ENCODE data around the gene ISM1.

The ISM1 gene

DNA sequence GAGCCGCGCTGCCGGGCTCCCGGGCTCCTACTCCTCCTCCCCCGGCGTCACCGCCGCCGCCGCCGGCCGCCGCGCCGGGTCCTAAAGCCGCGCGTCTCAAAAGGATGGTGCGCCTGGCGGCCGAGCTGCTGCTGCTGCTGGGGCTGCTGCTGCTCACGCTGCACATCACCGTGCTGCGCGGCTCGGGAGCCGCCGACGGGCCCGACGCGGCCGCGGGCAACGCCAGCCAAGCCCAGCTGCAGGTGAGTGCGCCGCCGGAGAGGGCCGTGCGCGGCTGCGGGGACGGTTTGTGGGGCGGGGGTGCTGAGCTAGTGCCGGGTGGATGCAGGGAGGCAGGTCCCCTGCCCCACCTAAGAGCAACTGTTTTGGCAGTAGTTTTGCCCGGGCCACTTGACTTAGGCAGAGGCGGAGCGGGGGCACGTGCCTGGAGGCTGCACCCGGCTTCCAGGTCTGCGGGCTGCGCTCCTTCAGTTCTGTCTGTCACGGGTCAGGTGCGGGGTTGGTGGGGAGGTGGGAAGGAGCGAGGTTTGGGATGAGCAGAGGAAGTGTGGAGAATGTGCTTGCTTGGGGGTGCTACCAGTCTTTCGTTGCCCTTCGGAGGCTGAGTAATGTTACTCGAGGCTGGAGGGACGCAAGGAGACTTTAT is 722 bp downstream of the ISM1 start:
- WGBS: 1% methylated on average over 49 of the region's 59 CpGs
- H3K36me3 ChIP-seq (ENCODE audit: control insufficient read depth in 1 of 2, insufficient read depth in 2 of 2, low read depth in 1 of 2, low read length in 2 of 2): no peaks in the 10 kb centered on the region

DNA sequence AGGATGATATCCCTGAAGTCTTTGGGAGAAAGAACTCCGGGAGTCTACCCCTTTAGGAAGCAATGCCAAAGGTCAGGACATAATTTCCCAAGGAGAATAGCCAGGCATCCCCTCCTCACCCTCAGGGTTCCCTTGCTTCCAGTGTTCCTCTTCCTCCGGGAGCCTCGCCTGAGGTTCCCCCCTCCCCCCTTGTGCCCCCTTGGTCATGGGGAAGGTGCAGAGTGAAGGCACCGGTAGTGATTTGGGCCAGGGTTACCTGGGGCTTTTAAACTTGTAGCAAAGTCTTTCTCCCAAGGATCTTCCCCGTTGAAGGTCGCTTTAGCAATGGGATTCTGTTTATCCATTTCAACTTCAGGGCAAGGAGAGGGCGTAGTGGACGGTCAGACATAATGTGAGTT is 1.2 kb downstream of the ISM1 start:
- DNase-seq: no peak
- peaks cover 17% of the 10 kb centered on the region for H3K4me1 ChIP-seq (ENCODE audit: control insufficient read depth, insufficient read depth, low read depth, low read length)

More for the DNA sequence above, 722 bp downstream of the ISM1 start:
- Histone ChIP-seq H3K4me3 (ENCODE audit: insufficient read depth in 1 of 2, low read depth in 1 of 2, low read length in 2 of 2) (peak overlapping the region; percentile 64 to 88), H2BK12ac (ENCODE audit: low read length in 2 of 2) (no peak overlapping the region), H3K27ac (ENCODE audit: low read length, poor library complexity, severe bottlenecking) (no peak overlapping the region), H4K8ac (ENCODE audit: low read length) (no peak overlapping the region), H3K79me1 (replicated peaks; ENCODE audit: low read length, poor library complexity, severe bottlenecking) (no peaks in the 10 kb centered on the region), H3K18ac (ENCODE audit: low read depth in 1 of 2, low read length in 2 of 2) (peak overlapping the region in 1 of 2 experiments; percentile 21), H2AK5ac (ENCODE audit: low read length, severe bottlenecking) (no peak overlapping the region), H2BK120ac (ENCODE audit: low read depth, low read length) (no peak overlapping the region), H2AFZ (ENCODE audit: low read depth, low read length) (peak overlapping the region; percentile 80), H3K23ac (ENCODE audit: low read length in 2 of 2) (no peak overlapping the region), H3K4me1 (ENCODE audit: control insufficient read depth, insufficient read depth, low read depth, low read length) (peaks cover 17% of the 10 kb centered on the region), H2BK5ac (ENCODE audit: low read depth, low read length, poor library complexity, severe bottlenecking) (no peak overlapping the region), H3K14ac (ENCODE audit: low read length in 2 of 2) (peak overlapping the region in 1 of 2 experiments; percentile 41), H3K4me2 (ENCODE audit: low read length, poor library complexity, severe bottlenecking) (peak overlapping the region; percentile 100), H3K9ac (ENCODE audit: low read length) (peak overlapping the region; percentile 79), H3K4ac (ENCODE audit: low read depth in 1 of 2, low read length in 2 of 2) (no peak overlapping the region), H3K27me3 (ENCODE audit: control insufficient read depth in 1 of 2, insufficient read depth in 1 of 2, low read length in 2 of 2) (peaks cover 18 to 40% of the 10 kb centered on the region in 2 experiments), H3K9me3 (ENCODE audit: control insufficient read depth, low read length) (no peaks in the 10 kb centered on the region), H2BK15ac (ENCODE audit: low read depth, poor library complexity, severe bottlenecking) (no peak overlapping the region), H4K91ac (ENCODE audit: low read length) (no peak overlapping the region)
- DNase-seq: peak; percentile 59

DNA sequence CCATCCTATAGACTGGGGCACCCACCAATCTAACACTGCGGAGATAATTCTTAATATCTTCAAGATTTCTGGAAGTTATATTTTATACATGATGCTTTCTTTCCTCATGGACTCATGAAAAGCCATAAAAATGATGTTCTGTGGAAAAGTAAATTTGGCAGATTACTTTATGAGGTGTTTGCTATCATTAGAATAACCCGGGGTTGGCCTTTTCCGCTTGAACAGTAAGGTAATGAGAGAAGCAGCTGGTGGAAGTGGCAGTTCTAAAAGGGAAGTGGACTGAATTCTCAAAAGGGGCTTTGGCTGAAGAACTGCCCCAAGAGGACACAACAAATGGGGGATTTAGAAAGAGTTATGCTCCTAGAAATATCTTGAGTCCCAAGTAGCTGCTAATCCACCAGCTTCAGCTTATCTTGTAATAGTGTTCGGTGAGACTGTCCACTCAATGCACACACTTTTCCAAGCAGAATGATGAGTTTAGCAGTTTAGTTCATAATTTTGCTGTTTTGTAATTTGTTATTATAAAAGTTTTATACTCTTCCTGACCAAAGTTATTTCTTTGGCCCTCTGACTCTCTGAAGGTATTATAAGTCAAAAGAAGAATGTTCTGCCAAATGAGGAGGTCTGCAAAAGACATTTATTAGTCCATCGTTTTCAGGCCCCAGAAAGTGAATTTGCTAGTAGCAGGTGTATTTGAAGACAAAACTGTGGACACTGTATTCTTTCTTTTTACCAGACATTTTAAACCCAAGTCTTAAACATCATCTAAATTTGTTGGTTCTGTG is 2.9 kb downstream of the ISM1 start:
- Histone ChIP-seq H3K23ac (ENCODE audit: low read length in 2 of 2) (no peak overlapping the region), H2BK5ac (ENCODE audit: low read depth, low read length, poor library complexity, severe bottlenecking) (no peak overlapping the region)

More for the DNA sequence above, 1.2 kb downstream of the ISM1 start:
- H3K9ac ChIP-seq (ENCODE audit: low read length): peak overlapping the region; percentile 79
- peak overlapping the region in 1 of 2 experiments; percentile 88 for H3K4me3 ChIP-seq (ENCODE audit: insufficient read depth in 1 of 2, low read depth in 1 of 2, low read length in 2 of 2)
- no peak overlapping the region for H2BK5ac ChIP-seq (ENCODE audit: low read depth, low read length, poor library complexity, severe bottlenecking)
- no peak overlapping the region for H2AK5ac ChIP-seq (ENCODE audit: low read length, severe bottlenecking)
- no peak overlapping the region for H3K23ac ChIP-seq (ENCODE audit: low read length in 2 of 2)
- no peak overlapping the region for H3K14ac ChIP-seq (ENCODE audit: low read length in 2 of 2)
- peaks cover 18 to 40% of the 10 kb centered on the region in 2 experiments for H3K27me3 ChIP-seq (ENCODE audit: control insufficient read depth in 1 of 2, insufficient read depth in 1 of 2, low read length in 2 of 2)
- no peak overlapping the region for H4K8ac ChIP-seq (ENCODE audit: low read length)
- no peaks in the 10 kb centered on the region for H3K79me1 ChIP-seq (replicated peaks; ENCODE audit: low read length, poor library complexity, severe bottlenecking)
- H3K4me2 ChIP-seq (ENCODE audit: low read length, poor library complexity, severe bottlenecking): no peak overlapping the region
- H2BK120ac ChIP-seq (ENCODE audit: low read depth, low read length): no peak overlapping the region
- no peaks in the 10 kb centered on the region for H3K36me3 ChIP-seq (ENCODE audit: control insufficient read depth in 1 of 2, insufficient read depth in 2 of 2, low read depth in 1 of 2, low read length in 2 of 2)
- no peak overlapping the region for H2AFZ ChIP-seq (ENCODE audit: low read depth, low read length)
- WGBS: 15% methylated on average over 5 of the region's 8 CpGs
- no peak overlapping the region for H3K27ac ChIP-seq (ENCODE audit: low read length, poor library complexity, severe bottlenecking)
- H2BK12ac ChIP-seq (ENCODE audit: low read length in 2 of 2): no peak overlapping the region
- no peak overlapping the region for H3K18ac ChIP-seq (ENCODE audit: low read depth in 1 of 2, low read length in 2 of 2)
- H3K9me3 ChIP-seq (ENCODE audit: control insufficient read depth, low read length): no peaks in the 10 kb centered on the region
- no peak overlapping the region for H3K4ac ChIP-seq (ENCODE audit: low read depth in 1 of 2, low read length in 2 of 2)
- no peak overlapping the region for H2BK15ac ChIP-seq (ENCODE audit: low read depth, poor library complexity, severe bottlenecking)
- H4K91ac ChIP-seq (ENCODE audit: low read length): no peak overlapping the region

DNA sequence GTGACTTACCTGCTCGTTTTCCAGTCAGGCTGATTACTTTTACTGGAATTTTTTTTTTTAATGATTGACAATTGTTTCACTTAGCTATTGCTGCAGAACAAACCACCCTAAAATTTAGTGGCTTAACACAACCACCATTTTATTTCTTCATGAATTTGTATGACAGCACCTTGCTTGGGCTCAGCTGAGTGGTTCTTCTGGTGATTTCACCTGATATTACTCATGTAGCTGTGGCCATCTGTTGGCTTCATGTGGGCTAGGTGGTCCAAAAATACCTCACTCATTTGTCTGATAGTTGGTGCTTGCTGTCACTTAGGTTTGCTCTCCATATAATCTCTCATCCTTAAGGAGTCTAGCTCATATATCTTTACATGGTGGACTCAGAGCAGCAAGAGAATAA is 5.3 kb downstream of the ISM1 start:
- H3K14ac ChIP-seq (ENCODE audit: low read length in 2 of 2): no peak overlapping the region
- H2BK12ac ChIP-seq (ENCODE audit: low read length in 2 of 2): no peak overlapping the region
- peaks cover 8% of the 10 kb centered on the region for H3K4me1 ChIP-seq (ENCODE audit: control insufficient read depth, insufficient read depth, low read depth, low read length)
- H2BK120ac ChIP-seq (ENCODE audit: low read depth, low read length): no peak overlapping the region
- H3K4me2 ChIP-seq (ENCODE audit: low read length, poor library complexity, severe bottlenecking): no peak overlapping the region
- no peak overlapping the region for H2AFZ ChIP-seq (ENCODE audit: low read depth, low read length)
- H2BK5ac ChIP-seq (ENCODE audit: low read depth, low read length, poor library complexity, severe bottlenecking): no peak overlapping the region
- WGBS: no CpG with 5 or more reads among the region's 1 CpG
- no peaks in the 10 kb centered on the region for H3K79me1 ChIP-seq (replicated peaks; ENCODE audit: low read length, poor library complexity, severe bottlenecking)
- H3K27me3 ChIP-seq (ENCODE audit: control insufficient read depth in 1 of 2, insufficient read depth in 1 of 2, low read length in 2 of 2): peaks cover 0 to 9% of the 10 kb centered on the region in 2 experiments
- no peak overlapping the region for H3K4ac ChIP-seq (ENCODE audit: low read depth in 1 of 2, low read length in 2 of 2)
- H3K9me3 ChIP-seq (ENCODE audit: control insufficient read depth, low read length): no peaks in the 10 kb centered on the region
- H4K91ac ChIP-seq (ENCODE audit: low read length): no peak overlapping the region
- no peak for DNase-seq
- H3K36me3 ChIP-seq (ENCODE audit: control insufficient read depth in 1 of 2, insufficient read depth in 2 of 2, low read depth in 1 of 2, low read length in 2 of 2): no peaks in the 10 kb centered on the region
- no peak overlapping the region for H2BK15ac ChIP-seq (ENCODE audit: low read depth, poor library complexity, severe bottlenecking)
- no peak overlapping the region for H3K27ac ChIP-seq (ENCODE audit: low read length, poor library complexity, severe bottlenecking)
- H3K9ac ChIP-seq (ENCODE audit: low read length): no peak overlapping the region
- no peak overlapping the region for H3K4me3 ChIP-seq (ENCODE audit: insufficient read depth in 1 of 2, low read depth in 1 of 2, low read length in 2 of 2)
- no peak overlapping the region for H4K8ac ChIP-seq (ENCODE audit: low read length)
- H2AK5ac ChIP-seq (ENCODE audit: low read length, severe bottlenecking): no peak overlapping the region
- no peak overlapping the region for H3K23ac ChIP-seq (ENCODE audit: low read length in 2 of 2)
- H3K18ac ChIP-seq (ENCODE audit: low read depth in 1 of 2, low read length in 2 of 2): no peak overlapping the region

More for the DNA sequence above, 2.9 kb downstream of the ISM1 start:
- peaks cover 10 to 28% of the 10 kb centered on the region in 2 experiments for H3K27me3 ChIP-seq (ENCODE audit: control insufficient read depth in 1 of 2, insufficient read depth in 1 of 2, low read length in 2 of 2)
- H3K36me3 ChIP-seq (ENCODE audit: control insufficient read depth in 1 of 2, insufficient read depth in 2 of 2, low read depth in 1 of 2, low read length in 2 of 2): no peaks in the 10 kb centered on the region
- no peak overlapping the region for H3K18ac ChIP-seq (ENCODE audit: low read depth in 1 of 2, low read length in 2 of 2)
- H2BK12ac ChIP-seq (ENCODE audit: low read length in 2 of 2): no peak overlapping the region
- no peak overlapping the region for H2BK120ac ChIP-seq (ENCODE audit: low read depth, low read length)
- DNase-seq: no peak
- H3K79me1 ChIP-seq (replicated peaks; ENCODE audit: low read length, poor library complexity, severe bottlenecking): no peaks in the 10 kb centered on the region
- peaks cover 17% of the 10 kb centered on the region for H3K4me1 ChIP-seq (ENCODE audit: control insufficient read depth, insufficient read depth, low read depth, low read length)
- H2BK15ac ChIP-seq (ENCODE audit: low read depth, poor library complexity, severe bottlenecking): no peak overlapping the region
- H3K9me3 ChIP-seq (ENCODE audit: control insufficient read depth, low read length): no peaks in the 10 kb centered on the region
- H4K8ac ChIP-seq (ENCODE audit: low read length): no peak overlapping the region
- peak overlapping the region in 1 of 2 experiments; percentile 14 for H3K4me3 ChIP-seq (ENCODE audit: insufficient read depth in 1 of 2, low read depth in 1 of 2, low read length in 2 of 2)
- no peak overlapping the region for H3K9ac ChIP-seq (ENCODE audit: low read length)
- no peak overlapping the region for H3K4ac ChIP-seq (ENCODE audit: low read depth in 1 of 2, low read length in 2 of 2)
- H2AK5ac ChIP-seq (ENCODE audit: low read length, severe bottlenecking): no peak overlapping the region
- no peak overlapping the region for H3K27ac ChIP-seq (ENCODE audit: low read length, poor library complexity, severe bottlenecking)
- no peak overlapping the region for H4K91ac ChIP-seq (ENCODE audit: low read length)
- H3K4me2 ChIP-seq (ENCODE audit: low read length, poor library complexity, severe bottlenecking): no peak overlapping the region
- 89% methylated on average over 3 of the region's 5 CpGs for WGBS
- no peak overlapping the region for H2AFZ ChIP-seq (ENCODE audit: low read depth, low read length)
- no peak overlapping the region for H3K14ac ChIP-seq (ENCODE audit: low read length in 2 of 2)
